Astrocyte of the cerebellum (primary cell): Measurements from ENCODE around the gene SCARB2.

Experiments used
- DNase-seq: peaks from one replicate; pipeline ENCODE4 v3.0.0-alpha.2; 2011; ENCODE audit warnings: low read depth
- H3K4me3 ChIP-seq: 2 replicates; pipeline ENCODE4 v1.5.1; 2011; ENCODE audit warnings: mild to moderate bottlenecking, low read depth, low read length, moderate library complexity
- CTCF ChIP-seq: IDR thresholded peaks from 2 replicates; pipeline ENCODE4 v1.5.1; 2012; ENCODE audit warnings: low read length, low read depth, moderate library complexity, mild to moderate bottlenecking; ENCODE audit errors: missing control alignments
- in situ Hi-C: cut with HindIII; loops from 2 replicates; pipeline ENCODE4 v1.10.0; 2017; ENCODE audit warnings: low sequenced_read_pairs

Gene SCARB2

GRCh38 chr4:76233529-76233928 lies 19.9 kb upstream of the SCARB2 start:
- in situ Hi-C loops = no loop called here
- H3K4me3 ChIP-seq = no peak overlapping the region
- no peak for TF ChIP-seq CTCF
- no peak for DNase-seq

DNA sequence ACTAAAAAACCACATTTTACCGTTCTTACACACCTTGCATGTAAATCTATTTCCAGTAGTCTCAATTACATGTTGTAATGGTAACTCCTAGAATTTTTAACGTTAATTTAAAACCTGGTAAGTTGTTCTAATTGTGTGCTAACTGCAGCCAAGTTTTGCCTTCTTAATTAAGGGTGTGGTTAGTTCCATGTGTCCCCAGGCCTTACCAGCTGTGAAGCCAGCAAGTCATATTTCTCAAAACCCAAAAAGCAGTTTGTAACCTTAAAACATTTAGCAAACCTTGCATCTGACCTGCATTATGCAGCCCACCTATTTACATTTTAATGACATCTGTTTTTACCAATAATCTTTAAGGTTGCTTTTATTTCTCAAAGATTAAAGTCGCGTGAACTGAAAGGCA lies 19.5 kb upstream of the SCARB2 start:
- no peak overlapping the region for H3K4me3 ChIP-seq
- TF ChIP-seq CTCF = no peak
- in situ Hi-C loops = no loop called here
- no peak for DNase-seq

DNA sequence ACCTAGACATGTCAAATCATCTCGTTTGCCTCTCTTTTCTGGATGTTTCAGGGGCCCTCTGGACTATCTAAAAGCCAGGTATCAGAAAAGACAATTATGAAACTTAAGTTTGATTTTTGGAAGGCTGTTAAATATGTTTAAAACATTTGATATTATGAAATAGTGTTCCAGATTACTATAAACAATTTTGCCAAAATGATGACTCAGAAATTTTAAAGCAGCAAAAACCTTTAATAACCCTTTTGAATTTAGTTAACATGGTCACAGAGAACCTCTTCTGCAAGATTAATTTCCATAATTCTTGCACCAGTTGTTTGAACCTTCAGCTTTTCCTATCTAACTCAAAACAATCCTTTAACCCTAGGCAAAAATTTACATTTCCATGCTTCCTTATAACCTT lies 19.1 kb upstream of the SCARB2 start:
- no peak for TF ChIP-seq CTCF
- no peak overlapping the region for H3K4me3 ChIP-seq
- no peak for DNase-seq
- in situ Hi-C loops = no loop called here

DNA sequence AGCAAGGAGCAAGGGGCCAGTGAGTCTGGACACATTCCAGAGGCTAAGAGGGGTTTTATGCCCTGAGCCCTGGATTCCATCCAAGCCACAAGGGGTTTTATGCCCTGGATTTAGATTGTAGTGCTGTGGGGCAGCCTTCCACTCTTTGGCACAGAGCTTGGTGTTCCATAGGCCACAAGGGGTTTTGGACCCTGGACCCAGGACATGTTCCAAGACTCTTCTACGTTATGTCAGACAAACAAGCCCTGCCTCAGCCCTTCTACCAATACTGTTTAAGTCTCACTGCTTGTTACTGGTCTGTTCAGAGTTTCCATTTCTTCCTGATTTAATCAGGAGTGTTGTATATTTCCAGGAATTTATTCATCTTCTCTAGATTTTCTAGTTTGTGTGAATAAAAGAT lies 12.8 kb upstream of the SCARB2 start:
- no peak overlapping the region for H3K4me3 ChIP-seq
- no peak for DNase-seq
- in situ Hi-C loops = no loop called here
- TF ChIP-seq CTCF = no peak

- in situ Hi-C loops = no loop called here
- no peak for DNase-seq
- no peak for TF ChIP-seq CTCF
Observed at GRCh38 chr4:76224171-76224570, 10.5 kb upstream of the SCARB2 start.

DNA sequence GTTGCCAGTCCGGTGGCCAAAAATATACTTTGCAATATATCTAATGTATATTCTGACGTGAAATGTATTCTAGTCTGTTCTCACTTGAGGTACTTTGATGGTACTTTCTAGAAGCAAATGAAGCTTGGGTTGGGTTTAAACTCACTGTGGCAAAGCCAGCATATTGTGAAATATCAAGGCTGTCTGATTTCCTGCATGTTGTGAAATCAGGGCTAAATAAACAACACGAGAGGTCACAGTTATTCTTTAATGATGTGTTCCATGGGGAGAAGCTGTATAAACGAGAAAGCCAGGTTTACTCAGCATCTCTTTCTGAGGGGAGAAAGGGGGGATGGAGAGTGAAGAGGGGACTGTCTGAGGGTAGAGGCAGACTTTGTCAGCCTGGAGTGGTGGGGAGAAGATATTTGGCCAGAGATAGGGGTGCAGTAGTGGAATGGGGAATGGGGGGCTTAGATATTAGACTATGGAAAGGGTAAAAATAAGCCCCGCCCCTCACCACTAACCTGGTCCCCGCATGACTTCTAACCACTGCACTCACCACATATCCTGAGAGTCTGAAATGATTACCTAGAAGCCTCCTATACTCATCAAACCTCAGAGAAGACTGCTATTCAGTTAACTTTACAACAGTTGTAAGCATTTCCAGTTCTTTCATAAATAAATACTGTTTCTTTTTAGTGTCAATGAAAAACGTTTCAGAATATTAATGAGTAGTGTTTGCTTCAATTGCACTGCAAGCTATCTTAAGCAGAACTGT lies 5.9 kb upstream of the SCARB2 start:
- H3K4me3 ChIP-seq = no peak overlapping the region
- TF ChIP-seq CTCF = no peak
- in situ Hi-C loops = no loop called here
- no peak for DNase-seq

More at GRCh38 chr4:76224171-76224570, 10.5 kb upstream of the SCARB2 start:
- no peak overlapping the region for H3K4me3 ChIP-seq
